CD4-positive, alpha-beta T cell (primary cell): ENCODE data around the gene KCTD16. TPM values are rescaled to one million over a fixed set of nuclear protein-coding genes. Genes with fewer than 3 reads are reported as not detected.

Source experiments
- ATAC-seq: fragments of 200-7000 bp; cut with Tn5 transposase; one replicate; pipeline ENCODE4 v1.10.0; 2022; ENCODE audit warnings: mild to moderate bottlenecking; ENCODE audit not compliant: poor library complexity
- CTCF ChIA-PET: fragments of 350-600 bp; sonication (Branson Sonifier 250); formaldehyde crosslinking; loops from one replicate; lab custom pipeline; 2021; ENCODE audit warnings: antibody characterized with exemption, inconsistent platforms; lab: Charles Lee
- POLR2A ChIA-PET: fragments of 350-600 bp; sonication (Branson Sonifier 250); formaldehyde crosslinking; loops from one replicate; lab custom pipeline; 2021; ENCODE audit warnings: antibody characterized with exemption, inconsistent platforms; lab: Charles Lee
- DNase-seq, 14 experiments: peaks; one replicate each; pipeline ENCODE4 v3.0.0-alpha.2; 2013 to 2020; ENCODE audit warnings: mixed read lengths in 2 of 14
- H3K27ac ChIP-seq, 2 donors: one replicate each; pipeline versions ENCODE4 v1.5.1 to v1.7.0; 2013; ENCODE audit warnings: low read length in 2 of 2, low read depth in 1 of 2, mild to moderate bottlenecking in 1 of 2
- H3K27me3 ChIP-seq, 2 experiments: 1 replicate in 1 of 2; 2 replicates in 1 of 2; pipeline versions ENCODE4 v1.6.1 to v1.7.0; 2013; ENCODE audit warnings: low read length in 2 of 2, control low read depth in 1 of 2, mild to moderate bottlenecking in 1 of 2, moderate library complexity in 1 of 2; ENCODE audit not compliant: insufficient read depth in 2 of 2, control insufficient read depth in 1 of 2
- H3K36me3 ChIP-seq: one replicate; pipeline ENCODE4 v1.6.1; 2013; ENCODE audit warnings: low read length, control low read depth; ENCODE audit not compliant: insufficient read depth
- H3K4me1 ChIP-seq: one replicate; pipeline ENCODE4 v1.6.1; 2013; ENCODE audit warnings: low read length, control low read depth; ENCODE audit not compliant: insufficient read depth
- H3K4me3 ChIP-seq: one replicate; pipeline ENCODE4 v1.5.1; 2013; ENCODE audit warnings: mild to moderate bottlenecking, low read length, moderate library complexity
- H3K9me3 ChIP-seq, 2 experiments: 1 replicate in 1 of 2; 2 replicates in 1 of 2; pipeline versions ENCODE4 v1.6.1 to v1.7.0; 2013; ENCODE audit warnings: low read length in 2 of 2, mild to moderate bottlenecking in 2 of 2, control low read depth in 1 of 2, moderate library complexity in 1 of 2; ENCODE audit not compliant: control insufficient read depth in 1 of 2, insufficient read depth in 1 of 2
- H3K27ac Mint-ChIP-seq: one replicate; pipeline ENCODE4 v1.8.0; 2020; ENCODE audit warnings: mixed read lengths
- H3K27me3 Mint-ChIP-seq: one replicate; pipeline ENCODE4 v1.8.0; 2021; ENCODE audit warnings: mixed read lengths
- H3K36me3 Mint-ChIP-seq: one replicate; pipeline ENCODE4 v1.8.0; 2021; ENCODE audit warnings: low read depth, mixed read lengths
- H3K4me1 Mint-ChIP-seq: one replicate; pipeline ENCODE4 v1.8.0; 2021; ENCODE audit warnings: low read depth, mixed read lengths
- H3K4me3 Mint-ChIP-seq: one replicate; pipeline ENCODE4 v1.8.0; 2020; ENCODE audit warnings: mild to moderate bottlenecking, mixed read lengths
- H3K9me3 Mint-ChIP-seq: one replicate; pipeline ENCODE4 v1.8.0; 2020; ENCODE audit warnings: mixed read lengths
- CTCF ChIP-seq: fragments of 200-600 bp; IDR thresholded peaks from one replicate; pipeline ENCODE4 v1.8.0; 2022; ENCODE audit warnings: antibody characterized with exemption, mild to moderate bottlenecking
- intact Hi-C, 2 experiments: fragments of 100-400 bp; cut with DNase I in 1 of 2; cut with micrococcal nuclease in 1 of 2; formaldehyde crosslinking; loops; one replicate each; pipeline versions ENCODE4 v1.15.1 to v1.9.0; 2023 to 2025; cut with DNase I, micrococcal nuclease
- total RNA-seq, 174 experiments: library from RNA in 2 of 174; stranded (reverse) in 2 of 174; gene quantifications; one replicate each; pipeline ENCODE4 v1.2.3 and lab custom pipeline; 2021 to 2026

The KCTD16 gene
- total RNA-seq, 2 experiments from 2014 or later: not detected

- no peak overlapping the region for H3K4me3 Mint-ChIP-seq
- no peaks in the 10 kb centered on the region for H3K9me3 Mint-ChIP-seq
- H3K27ac Mint-ChIP-seq: no peak overlapping the region
- ChIA-PET POLR2A (no interaction called here), CTCF (no interaction called here)
- TF ChIP-seq CTCF: no peak
- Histone ChIP-seq H3K36me3 (no peaks in the 10 kb centered on the region), H3K27me3 (no peaks in the 10 kb centered on the region), H3K9me3 (peaks cover 0 to 1% of the 10 kb centered on the region in 2 experiments), H3K4me3 (no peak overlapping the region), H3K27ac (no peak overlapping the region), H3K4me1 (no peaks in the 10 kb centered on the region)
- no peak for ATAC-seq
- H3K36me3 Mint-ChIP-seq: no peaks in the 10 kb centered on the region
- H3K27me3 Mint-ChIP-seq: peaks cover 4% of the 10 kb centered on the region
- H3K4me1 Mint-ChIP-seq: no peaks in the 10 kb centered on the region
- DNase-seq: no peak
- intact Hi-C loops: no loop called here
Measured at GRCh38 chr5:144352330-144352729, 181.7 kb downstream of the KCTD16 start.

- POLR2A ChIA-PET: no interaction called here
- H3K27ac ChIP-seq: no peak overlapping the region
- Mint-ChIP-seq H3K36me3 (no peaks in the 10 kb centered on the region), H3K4me3 (no peak overlapping the region), H3K27me3 (peaks cover 4% of the 10 kb centered on the region), H3K9me3 (no peaks in the 10 kb centered on the region), H3K27ac (no peak overlapping the region), H3K4me1 (no peaks in the 10 kb centered on the region)
- no peaks in the 10 kb centered on the region for H3K9me3 ChIP-seq
- H3K4me1 ChIP-seq: no peaks in the 10 kb centered on the region
- H3K36me3 ChIP-seq: no peaks in the 10 kb centered on the region
- DNase-seq (no peak), ATAC-seq (no peak)
- no peak overlapping the region for H3K4me3 ChIP-seq
- H3K27me3 ChIP-seq: no peaks in the 10 kb centered on the region
- CTCF ChIA-PET: no interaction called here
- no peak for TF ChIP-seq CTCF
- intact Hi-C loops: no loop called here
Measured at GRCh38 chr5:144352732-144353317, 182.2 kb downstream of the KCTD16 start.

- no peaks in the 10 kb centered on the region for H3K4me1 ChIP-seq
- H3K27ac ChIP-seq: no peak overlapping the region
- no peaks in the 10 kb centered on the region for H3K27me3 ChIP-seq
- Mint-ChIP-seq H3K9me3 (no peaks in the 10 kb centered on the region), H3K27ac (no peak overlapping the region), H3K27me3 (peaks cover 3% of the 10 kb centered on the region), H3K4me1 (no peaks in the 10 kb centered on the region), H3K36me3 (no peaks in the 10 kb centered on the region), H3K4me3 (no peak overlapping the region)
- H3K4me3 ChIP-seq: no peak overlapping the region
- peaks cover 0 to 4% of the 10 kb centered on the region in 2 experiments for H3K9me3 ChIP-seq
- H3K36me3 ChIP-seq: no peaks in the 10 kb centered on the region
- intact Hi-C loops: no loop called here
- ChIA-PET POLR2A (no interaction called here), CTCF (no interaction called here)
- ATAC-seq: no peak
- no peak for TF ChIP-seq CTCF
- DNase-seq: no peak
Measured at GRCh38 chr5:144356489-144356888, 185.8 kb downstream of the KCTD16 start.
